ENCODE measurements around the gene ALG8.

Gene ALG8

DNA sequence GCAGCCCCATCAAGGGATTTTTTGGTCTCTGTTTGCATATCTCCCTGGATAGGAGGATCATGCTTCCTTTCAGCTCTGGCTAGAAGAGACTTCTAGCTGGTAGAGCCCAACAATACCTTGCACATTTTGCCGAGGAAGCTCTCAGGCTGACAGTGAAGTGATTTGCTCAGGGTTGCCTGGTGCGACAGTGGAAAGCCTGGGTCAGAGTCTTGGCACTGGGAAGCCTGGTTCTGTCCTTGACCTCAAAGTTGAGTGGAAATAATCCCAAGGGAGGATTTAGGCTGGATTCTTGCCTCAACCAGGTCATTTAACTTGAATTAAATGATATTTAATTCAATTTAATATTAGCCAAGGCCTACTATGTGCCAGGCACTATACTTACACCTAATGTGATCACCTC lies 24.4 kb upstream of the ALG8 start:
- TF ChIP-seq, protein P1, sequence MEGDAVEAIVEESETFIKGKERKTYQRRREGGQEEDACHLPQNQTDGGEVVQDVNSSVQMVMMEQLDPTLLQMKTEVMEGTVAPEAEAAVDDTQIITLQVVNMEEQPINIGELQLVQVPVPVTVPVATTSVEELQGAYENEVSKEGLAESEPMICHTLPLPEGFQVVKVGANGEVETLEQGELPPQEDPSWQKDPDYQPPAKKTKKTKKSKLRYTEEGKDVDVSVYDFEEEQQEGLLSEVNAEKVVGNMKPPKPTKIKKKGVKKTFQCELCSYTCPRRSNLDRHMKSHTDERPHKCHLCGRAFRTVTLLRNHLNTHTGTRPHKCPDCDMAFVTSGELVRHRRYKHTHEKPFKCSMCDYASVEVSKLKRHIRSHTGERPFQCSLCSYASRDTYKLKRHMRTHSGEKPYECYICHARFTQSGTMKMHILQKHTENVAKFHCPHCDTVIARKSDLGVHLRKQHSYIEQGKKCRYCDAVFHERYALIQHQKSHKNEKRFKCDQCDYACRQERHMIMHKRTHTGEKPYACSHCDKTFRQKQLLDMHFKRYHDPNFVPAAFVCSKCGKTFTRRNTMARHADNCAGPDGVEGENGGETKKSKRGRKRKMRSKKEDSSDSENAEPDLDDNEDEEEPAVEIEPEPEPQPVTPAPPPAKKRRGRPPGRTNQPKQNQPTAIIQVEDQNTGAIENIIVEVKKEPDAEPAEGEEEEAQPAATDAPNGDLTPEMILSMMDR (IDR thresholded peaks at IDR 0.05): no peak
- no peak overlapping the region for H3K4me3 ChIP-seq (ENCODE audit: low read depth in 1 of 2, low read length in 1 of 2)
- no peaks in the 10 kb centered on the region for H3K27me3 ChIP-seq
- no peaks in the 10 kb centered on the region for H3K4me1 ChIP-seq (ENCODE audit: control insufficient read depth in 1 of 2, insufficient read depth in 1 of 2, low read depth in 1 of 2, low read length in 1 of 2)
- H3K27ac ChIP-seq: no peak overlapping the region
- H3K9me3 ChIP-seq: no peaks in the 10 kb centered on the region
- no peaks in the 10 kb centered on the region for H3K36me3 ChIP-seq

DNA sequence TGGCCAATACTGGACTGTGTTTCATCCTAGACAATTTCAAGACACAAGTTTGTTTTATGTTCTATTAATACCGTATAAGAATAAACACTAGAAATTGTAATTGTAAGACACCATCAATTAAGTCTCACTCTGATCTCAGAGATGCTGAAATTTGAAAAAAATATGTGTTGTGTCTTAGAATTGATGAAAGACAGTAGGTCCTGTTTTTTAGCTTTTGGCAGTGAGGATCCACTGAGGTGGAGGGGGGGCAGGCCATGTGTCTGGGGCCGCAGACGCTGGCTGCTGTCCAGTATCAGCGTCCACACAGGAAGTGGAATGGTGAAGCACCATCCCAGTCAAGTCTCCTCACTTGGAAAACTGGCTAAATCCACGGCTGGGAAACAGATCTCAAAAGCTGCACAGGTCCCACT lies 22.5 kb upstream of the ALG8 start:
- H3K27ac ChIP-seq: no peak overlapping the region
- no peaks in the 10 kb centered on the region for H3K4me1 ChIP-seq (ENCODE audit: control insufficient read depth in 1 of 2, insufficient read depth in 1 of 2, low read depth in 1 of 2, low read length in 1 of 2)
- H3K27me3 ChIP-seq: no peaks in the 10 kb centered on the region
- no peaks in the 10 kb centered on the region for H3K36me3 ChIP-seq
- TF ChIP-seq, protein P1 (IDR thresholded peaks at IDR 0.05): no peak
- H3K9me3 ChIP-seq: no peaks in the 10 kb centered on the region
- no peak overlapping the region for H3K4me3 ChIP-seq (ENCODE audit: low read depth in 1 of 2, low read length in 1 of 2)

DNA sequence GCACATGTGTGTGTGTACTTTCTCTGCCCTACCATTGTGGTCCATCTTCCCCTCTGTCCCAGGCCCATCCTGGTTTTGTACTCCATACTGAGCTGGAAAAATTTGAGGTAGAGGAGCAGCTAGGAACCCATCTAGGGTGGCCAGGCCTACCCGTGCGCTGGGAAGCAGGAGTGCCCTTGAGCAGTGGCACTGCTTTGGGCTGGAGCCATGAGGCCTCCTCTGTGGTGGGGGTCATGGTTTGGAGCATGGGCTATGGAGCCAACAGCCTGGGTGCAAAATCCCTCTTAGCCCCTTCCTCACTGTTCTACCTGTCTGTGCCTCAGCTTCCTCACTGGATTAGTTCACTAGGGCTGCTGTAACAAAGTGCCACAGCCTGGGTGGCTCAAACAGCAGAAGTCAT lies 21.9 kb upstream of the ALG8 start:
- Histone ChIP-seq H3K9me3 (no peaks in the 10 kb centered on the region), H3K4me3 (ENCODE audit: low read depth in 1 of 2, low read length in 1 of 2) (no peak overlapping the region), H3K27ac (no peak overlapping the region), H3K4me1 (ENCODE audit: control insufficient read depth in 1 of 2, insufficient read depth in 1 of 2, low read depth in 1 of 2, low read length in 1 of 2) (no peaks in the 10 kb centered on the region), H3K27me3 (no peaks in the 10 kb centered on the region), H3K36me3 (no peaks in the 10 kb centered on the region)
- TF ChIP-seq, protein P1 (IDR thresholded peaks at IDR 0.05): no peak

DNA sequence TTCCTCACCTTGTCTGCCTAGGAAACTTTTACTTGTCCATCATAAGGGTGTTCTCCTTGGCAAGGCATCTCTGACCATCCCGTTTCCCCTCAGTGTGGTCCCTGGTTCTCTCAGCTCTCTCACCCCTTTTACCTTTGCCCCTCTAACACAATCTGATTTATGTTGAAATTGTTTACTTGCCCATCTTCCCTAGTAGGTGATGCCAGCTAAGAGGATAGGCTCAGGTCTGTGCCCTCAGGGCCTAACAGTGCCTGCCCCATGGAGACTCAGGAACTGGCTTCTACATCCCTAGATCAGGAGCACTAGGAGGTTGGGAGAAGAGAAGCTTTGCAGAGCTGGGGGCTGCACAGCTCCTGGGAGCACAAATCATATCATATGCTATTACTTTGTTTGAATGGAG lies 21.1 kb upstream of the ALG8 start:
- Histone ChIP-seq H3K27ac (no peak overlapping the region), H3K9me3 (no peaks in the 10 kb centered on the region), H3K27me3 (no peaks in the 10 kb centered on the region), H3K4me3 (ENCODE audit: low read depth in 1 of 2, low read length in 1 of 2) (no peak overlapping the region), H3K4me1 (ENCODE audit: control insufficient read depth in 1 of 2, insufficient read depth in 1 of 2, low read depth in 1 of 2, low read length in 1 of 2) (no peaks in the 10 kb centered on the region), H3K36me3 (no peaks in the 10 kb centered on the region)
- TF ChIP-seq, protein P1 (IDR thresholded peaks at IDR 0.05): no peak

DNA sequence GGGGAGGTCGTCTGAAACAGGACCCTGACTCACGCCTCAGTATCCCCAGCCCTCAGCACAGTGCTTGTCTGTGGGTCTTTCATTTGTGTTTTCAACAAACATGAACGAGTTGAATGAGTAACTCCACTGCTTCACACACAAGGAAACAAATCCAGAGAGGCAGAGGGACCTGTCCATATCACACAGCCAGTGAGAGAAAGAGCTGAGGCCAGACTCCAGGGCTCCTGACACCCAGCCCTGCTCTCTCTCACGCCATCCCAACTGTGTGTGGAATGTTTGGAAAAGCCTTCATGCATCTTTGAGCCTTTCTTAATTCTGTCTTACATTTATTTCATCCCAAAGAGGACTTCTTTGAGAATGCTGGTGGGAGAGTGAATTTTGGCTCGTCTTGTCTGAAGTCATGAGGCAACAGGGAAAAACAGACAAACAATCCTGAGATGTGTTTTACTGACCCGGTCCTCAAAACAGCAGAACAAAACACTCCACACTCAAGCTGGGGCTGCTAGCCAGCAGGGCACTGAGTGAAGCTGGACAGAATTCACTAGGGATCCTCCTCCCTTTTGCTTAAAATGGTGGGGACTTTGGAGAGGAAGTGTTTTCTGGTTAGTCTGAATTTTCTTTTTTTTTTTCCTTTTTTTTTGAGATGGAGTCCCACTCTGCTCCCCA lies 19.7 kb upstream of the ALG8 start:
- Histone ChIP-seq H3K4me1 (ENCODE audit: control insufficient read depth in 1 of 2, insufficient read depth in 1 of 2, low read depth in 1 of 2, low read length in 1 of 2) (no peaks in the 10 kb centered on the region), H3K9me3 (no peaks in the 10 kb centered on the region), H3K36me3 (no peaks in the 10 kb centered on the region), H3K27me3 (no peaks in the 10 kb centered on the region), H3K4me3 (ENCODE audit: low read depth in 1 of 2, low read length in 1 of 2) (no peak overlapping the region), H3K27ac (no peak overlapping the region)
- TF ChIP-seq, protein P1 (IDR thresholded peaks at IDR 0.05): no peak

Measured in neutrophil (primary cell).